GM21447 (cell line): ENCODE measurements around the gene TMEM178B.

ENCODE experiments used
- ATAC-seq: cut with Tn5 transposase; IDR thresholded peaks from one replicate; pipeline ENCODE4 v1.9.1; 2021; ENCODE audit not compliant: unreplicated experiment

The TMEM178B gene

GRCh38 chr7:141512597-141512996 lies 438.7 kb downstream of the TMEM178B start:
- ATAC-seq = no peak

- no peak for ATAC-seq
Observed at GRCh38 chr7:141513720-141514119, 439.9 kb downstream of the TMEM178B start.

GRCh38 chr7:141515941-141516340 lies 442.1 kb downstream of the TMEM178B start:
- no peak for ATAC-seq

- ATAC-seq = no peak
Observed at GRCh38 chr7:141519623-141520022, 445.8 kb downstream of the TMEM178B start.

GRCh38 chr7:141522657-141523342 lies 448.9 kb downstream of the TMEM178B start:
- ATAC-seq = no peak

- no peak for ATAC-seq
Observed at GRCh38 chr7:141525973-141526514, 452.2 kb downstream of the TMEM178B start.

- no peak for ATAC-seq
Observed at GRCh38 chr7:141527076-141527475, 453.2 kb downstream of the TMEM178B start.

GRCh38 chr7:141528399-141528798 lies 454.5 kb downstream of the TMEM178B start:
- no peak for ATAC-seq
